SK-N-SH (cell line): Measurements from ENCODE around the gene GAST.

Source experiments
- EP300 ChIP-seq, 2 experiments: IDR thresholded peaks; 2 replicates each; pipeline versions ENCODE4 v1.4.0 to v1.6.1; 2012; ENCODE audit warnings: borderline replicate concordance in 1 of 2, low read depth in 1 of 2, low read length in 1 of 2
- NFIC ChIP-seq: IDR thresholded peaks from 2 replicates; pipeline ENCODE4 v1.4.0; 2012; ENCODE audit warnings: borderline replicate concordance
- TF ChIP-seq, protein P1 (sequence below): fragments of 200-600 bp; sonication (generic); IDR thresholded peaks from 2 replicates; pipeline ENCODE4 v1.6.1; 2017; ENCODE audit warnings: antibody characterized with exemption, mild to moderate bottlenecking, moderate library complexity

DNA sequence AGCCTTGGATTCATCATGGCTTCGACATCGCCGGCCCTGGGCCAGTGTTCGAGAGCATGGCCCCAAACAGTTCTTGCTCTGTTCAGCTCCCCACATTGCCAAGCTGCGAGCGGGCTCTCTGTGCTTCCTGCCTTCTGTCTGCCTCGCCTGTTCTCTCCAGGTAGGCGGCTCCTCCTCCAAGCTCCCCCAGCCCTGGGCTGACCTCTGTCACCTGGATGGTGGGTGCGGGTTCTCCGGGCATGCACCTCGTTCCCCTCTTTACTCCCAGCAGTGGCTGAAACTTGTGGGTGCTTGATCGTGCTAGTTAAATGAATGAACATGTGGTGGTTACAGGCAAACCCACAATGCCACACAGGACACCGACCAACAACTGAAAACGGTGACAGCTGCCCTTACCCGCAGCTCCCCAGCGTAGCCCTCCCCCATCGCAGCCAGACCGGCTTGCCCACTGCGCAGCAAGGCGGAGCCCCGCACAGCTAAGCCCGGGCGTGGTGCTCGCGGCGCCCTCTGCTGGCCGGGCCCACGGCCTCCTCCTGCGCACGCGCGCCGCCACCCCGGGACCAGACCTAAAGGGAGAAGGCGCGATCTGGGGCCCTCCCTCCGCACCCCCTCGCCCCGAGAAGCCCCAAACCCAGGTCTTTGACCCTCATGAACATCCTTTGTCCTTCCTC lies 46.4 kb upstream of the GAST start:
- TF ChIP-seq, protein P1, sequence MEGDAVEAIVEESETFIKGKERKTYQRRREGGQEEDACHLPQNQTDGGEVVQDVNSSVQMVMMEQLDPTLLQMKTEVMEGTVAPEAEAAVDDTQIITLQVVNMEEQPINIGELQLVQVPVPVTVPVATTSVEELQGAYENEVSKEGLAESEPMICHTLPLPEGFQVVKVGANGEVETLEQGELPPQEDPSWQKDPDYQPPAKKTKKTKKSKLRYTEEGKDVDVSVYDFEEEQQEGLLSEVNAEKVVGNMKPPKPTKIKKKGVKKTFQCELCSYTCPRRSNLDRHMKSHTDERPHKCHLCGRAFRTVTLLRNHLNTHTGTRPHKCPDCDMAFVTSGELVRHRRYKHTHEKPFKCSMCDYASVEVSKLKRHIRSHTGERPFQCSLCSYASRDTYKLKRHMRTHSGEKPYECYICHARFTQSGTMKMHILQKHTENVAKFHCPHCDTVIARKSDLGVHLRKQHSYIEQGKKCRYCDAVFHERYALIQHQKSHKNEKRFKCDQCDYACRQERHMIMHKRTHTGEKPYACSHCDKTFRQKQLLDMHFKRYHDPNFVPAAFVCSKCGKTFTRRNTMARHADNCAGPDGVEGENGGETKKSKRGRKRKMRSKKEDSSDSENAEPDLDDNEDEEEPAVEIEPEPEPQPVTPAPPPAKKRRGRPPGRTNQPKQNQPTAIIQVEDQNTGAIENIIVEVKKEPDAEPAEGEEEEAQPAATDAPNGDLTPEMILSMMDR = peak; percentile 89
- TF ChIP-seq EP300 (IDR thresholded peaks at IDR 0.05; ENCODE audit: borderline replicate concordance in 1 of 2, low read depth in 1 of 2, low read length in 1 of 2) (no peak), NFIC (no peak)
